ENCODE measurements around the gene CCDC12. TPM values are rescaled to one million over a fixed set of nuclear protein-coding genes. Genes with fewer than 3 reads are reported as not detected.
A peak's percentile ranks its signal among the peaks of the same experiment; 100 is the strongest.

CCDC12 gene
- total and polyA plus RNA-seq, 2 of the 13 experiments (the other 11 are each of a cell fraction or from before 2014, with no cell fraction given) = 30.1 to 49.5 TPM

DNA sequence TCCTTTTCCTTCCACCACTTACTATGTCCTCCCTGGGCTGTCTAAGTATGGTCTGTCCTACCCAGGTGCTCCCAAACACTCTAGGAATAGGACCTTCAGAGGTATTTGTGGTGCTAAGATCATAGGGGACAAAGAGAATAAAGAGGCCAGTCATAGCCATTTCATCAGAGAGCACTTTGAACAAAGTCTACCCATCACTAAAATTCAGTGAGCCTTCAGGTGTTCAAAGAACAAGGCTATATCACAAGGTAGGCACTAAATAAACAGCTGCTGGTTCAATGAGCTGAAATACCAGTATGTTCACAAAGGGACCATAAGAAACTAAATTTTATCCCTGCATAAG, 41.7 kb upstream of the CCDC12 start:
- peak; percentile 82 for ATAC-seq
- TF ChIP-seq ZNF441 (CRISPR knock-in tag; IDR thresholded peaks at IDR 0.05; ENCODE audit: borderline replicate concordance) (no peak), ATF3 (CRISPR knock-in tag; IDR thresholded peaks at IDR 0.05) (no peak), HBP1 (CRISPR knock-in tag; IDR thresholded peaks at IDR 0.05; ENCODE audit: low read depth) (no peak), ZNF253 (CRISPR knock-in tag; IDR thresholded peaks at IDR 0.05; ENCODE audit: borderline replicate concordance) (no peak), NCOR1 (IDR thresholded peaks at IDR 0.05; ENCODE audit: borderline replicate concordance, low read length) (peak; percentile 69; the same call in 1 of the 2 replicates), HDAC2 (CRISPR knock-in tag; IDR thresholded peaks at IDR 0.05) (peak; percentile 33; the same call in 1 of the 2 replicates), PHF20 (CRISPR knock-in tag; IDR thresholded peaks at IDR 0.05) (no peak), FOXA1 (IDR thresholded peaks at IDR 0.05) (no peak), FOXA1 (CRISPR knock-in tag; IDR thresholded peaks at IDR 0.05) (peak; percentile 42; the same call in 1 of the 2 replicates), MTA3 (CRISPR knock-in tag; IDR thresholded peaks at IDR 0.05) (no peak), KLF6 (CRISPR knock-in tag; IDR thresholded peaks at IDR 0.05) (no peak), ERF (CRISPR knock-in tag; IDR thresholded peaks at IDR 0.05) (no peak), ZNF180 (CRISPR knock-in tag; IDR thresholded peaks at IDR 0.05; ENCODE audit: borderline replicate concordance, low read depth) (no peak), GLI4 (CRISPR knock-in tag; IDR thresholded peaks at IDR 0.05; ENCODE audit: borderline replicate concordance) (no peak)
- TF ChIP-seq, protein P1, sequence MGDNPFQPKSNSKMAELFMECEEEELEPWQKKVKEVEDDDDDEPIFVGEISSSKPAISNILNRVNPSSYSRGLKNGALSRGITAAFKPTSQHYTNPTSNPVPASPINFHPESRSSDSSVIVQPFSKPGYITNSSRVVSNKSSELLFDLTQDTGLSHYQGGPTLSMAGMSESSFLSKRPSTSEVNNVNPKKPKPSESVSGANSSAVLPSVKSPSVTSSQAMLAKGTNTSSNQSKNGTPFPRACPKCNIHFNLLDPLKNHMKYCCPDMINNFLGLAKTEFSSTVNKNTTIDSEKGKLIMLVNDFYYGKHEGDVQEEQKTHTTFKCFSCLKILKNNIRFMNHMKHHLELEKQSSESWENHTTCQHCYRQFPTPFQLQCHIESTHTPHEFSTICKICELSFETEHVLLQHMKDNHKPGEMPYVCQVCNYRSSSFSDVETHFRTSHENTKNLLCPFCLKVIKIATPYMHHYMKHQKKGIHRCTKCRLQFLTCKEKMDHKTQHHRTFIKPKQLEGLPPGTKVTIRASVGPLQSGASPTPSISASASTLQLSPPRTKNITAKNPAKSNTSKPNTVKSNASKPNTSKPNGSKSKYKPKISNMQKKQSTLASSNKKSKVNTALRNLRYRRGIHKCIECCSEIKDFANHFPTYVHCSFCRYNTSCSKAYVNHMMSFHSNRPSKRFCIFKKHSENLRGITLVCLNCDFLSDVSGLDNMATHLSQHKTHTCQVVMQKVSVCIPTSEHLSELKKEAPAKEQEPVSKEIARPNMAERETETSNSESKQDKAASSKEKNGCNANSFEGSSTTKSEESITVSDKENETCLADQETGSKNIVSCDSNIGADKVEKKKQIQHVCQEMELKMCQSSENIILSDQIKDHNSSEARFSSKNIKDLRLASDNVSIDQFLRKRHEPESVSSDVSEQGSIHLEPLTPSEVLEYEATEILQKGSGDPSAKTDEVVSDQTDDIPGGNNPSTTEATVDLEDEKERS (CRISPR knock-in tag; IDR thresholded peaks at IDR 0.05) = no peak
- TF ChIP-seq, protein P2, sequence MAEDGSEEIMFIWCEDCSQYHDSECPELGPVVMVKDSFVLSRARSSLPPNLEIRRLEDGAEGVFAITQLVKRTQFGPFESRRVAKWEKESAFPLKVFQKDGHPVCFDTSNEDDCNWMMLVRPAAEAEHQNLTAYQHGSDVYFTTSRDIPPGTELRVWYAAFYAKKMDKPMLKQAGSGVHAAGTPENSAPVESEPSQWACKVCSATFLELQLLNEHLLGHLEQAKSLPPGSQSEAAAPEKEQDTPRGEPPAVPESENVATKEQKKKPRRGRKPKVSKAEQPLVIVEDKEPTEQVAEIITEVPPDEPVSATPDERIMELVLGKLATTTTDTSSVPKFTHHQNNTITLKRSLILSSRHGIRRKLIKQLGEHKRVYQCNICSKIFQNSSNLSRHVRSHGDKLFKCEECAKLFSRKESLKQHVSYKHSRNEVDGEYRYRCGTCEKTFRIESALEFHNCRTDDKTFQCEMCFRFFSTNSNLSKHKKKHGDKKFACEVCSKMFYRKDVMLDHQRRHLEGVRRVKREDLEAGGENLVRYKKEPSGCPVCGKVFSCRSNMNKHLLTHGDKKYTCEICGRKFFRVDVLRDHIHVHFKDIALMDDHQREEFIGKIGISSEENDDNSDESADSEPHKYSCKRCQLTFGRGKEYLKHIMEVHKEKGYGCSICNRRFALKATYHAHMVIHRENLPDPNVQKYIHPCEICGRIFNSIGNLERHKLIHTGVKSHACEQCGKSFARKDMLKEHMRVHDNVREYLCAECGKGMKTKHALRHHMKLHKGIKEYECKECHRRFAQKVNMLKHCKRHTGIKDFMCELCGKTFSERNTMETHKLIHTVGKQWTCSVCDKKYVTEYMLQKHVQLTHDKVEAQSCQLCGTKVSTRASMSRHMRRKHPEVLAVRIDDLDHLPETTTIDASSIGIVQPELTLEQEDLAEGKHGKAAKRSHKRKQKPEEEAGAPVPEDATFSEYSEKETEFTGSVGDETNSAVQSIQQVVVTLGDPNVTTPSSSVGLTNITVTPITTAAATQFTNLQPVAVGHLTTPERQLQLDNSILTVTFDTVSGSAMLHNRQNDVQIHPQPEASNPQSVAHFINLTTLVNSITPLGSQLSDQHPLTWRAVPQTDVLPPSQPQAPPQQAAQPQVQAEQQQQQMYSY (CRISPR knock-in tag; IDR thresholded peaks at IDR 0.05) = no peak
- TF ChIP-seq, protein P3, sequence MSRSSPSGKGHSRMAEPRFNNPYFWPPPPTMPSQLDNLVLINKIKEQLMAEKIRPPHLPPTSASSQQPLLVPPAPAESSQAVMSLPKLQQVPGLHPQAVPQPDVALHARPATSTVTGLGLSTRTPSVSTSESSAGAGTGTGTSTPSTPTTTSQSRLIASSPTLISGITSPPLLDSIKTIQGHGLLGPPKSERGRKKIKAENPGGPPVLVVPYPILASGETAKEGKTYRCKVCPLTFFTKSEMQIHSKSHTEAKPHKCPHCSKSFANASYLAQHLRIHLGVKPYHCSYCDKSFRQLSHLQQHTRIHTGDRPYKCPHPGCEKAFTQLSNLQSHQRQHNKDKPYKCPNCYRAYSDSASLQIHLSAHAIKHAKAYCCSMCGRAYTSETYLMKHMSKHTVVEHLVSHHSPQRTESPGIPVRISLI (CRISPR knock-in tag; IDR thresholded peaks at IDR 0.05; ENCODE audit: borderline replicate concordance) = no peak

More for the DNA sequence above, 41.7 kb upstream of the CCDC12 start:
- POLR2A ChIA-PET = no interaction called here
- Histone ChIP-seq H3K4me3 (replicated peaks in 1 of 3; ENCODE audit: insufficient read depth in 1 of 3, low read depth in 2 of 3, low read length in 3 of 3) (no peak overlapping the region), H3K27me3 (ENCODE audit: control insufficient read depth in 1 of 2, insufficient read depth in 2 of 2, low read length in 2 of 2) (no peaks in the 10 kb centered on the region), H3K4me1 (ENCODE audit: insufficient read depth, low read length) (peaks cover 59% of the 10 kb centered on the region), H4K20me1 (ENCODE audit: insufficient read depth, low read length) (peaks cover 4% of the 10 kb centered on the region; the same call in 1 of the 2 replicates), H3K27ac (ENCODE audit: extremely low read length, insufficient read depth, low read length) (peak overlapping the region; percentile 61), H2AFZ (ENCODE audit: low read length) (no peak overlapping the region), H3K79me2 (ENCODE audit: insufficient read depth, low read length) (peaks cover 6% of the 10 kb centered on the region), H3K36me3 (replicated peaks in 1 of 2; ENCODE audit: control insufficient read depth in 1 of 2, insufficient read depth in 2 of 2, low read length in 2 of 2) (peaks cover 18 to 46% of the 10 kb centered on the region in 2 experiments; a peak in 4 of 5 replicates), H3K9ac (ENCODE audit: insufficient read depth, low read depth, low read length) (no peak overlapping the region), H3K4me2 (ENCODE audit: low read depth, low read length) (peak overlapping the region; percentile 18; the same call in 1 of the 2 replicates), H3K9me3 (ENCODE audit: low read length) (no peaks in the 10 kb centered on the region)
- DNase-seq (ENCODE audit: low spot score) (peak; percentile 75), FAIRE-seq (peak; percentile 71)
- BruUV-seq (replicated peaks) = no TSS peak
- CTCF ChIA-PET (ENCODE audit: low intra/inter-chr PET ratio, low total read pairs) = no interaction called here
- intact Hi-C loops (cut with micrococcal nuclease; ENCODE audit: unreplicated experiment) (loop anchor here (10.0 kb wide), 1 partner anchor 47 kb away; no protein-coding TSS in a partner anchor), in situ Hi-C loops (cut with HindIII; ENCODE audit: extremely low pct_ligation_motif_present, low pct_unique_long_range_greater_than_20kb) (no loop called here)
